Gastroesophageal sphincter (tissue), 3 donors: ENCODE measurements around the gene ARSJ.

Experiments used
- CTCF ChIP-seq, 4 experiments: fragments of 200-600 bp in 2 of 4; fragments of 450-650 bp in 2 of 4; sonication (generic) in 1 of 4; IDR thresholded peaks; one replicate each; pipeline ENCODE4 v1.5.1; 2017 to 2019; ENCODE audit warnings: antibody characterized with exemption in 4 of 4, mild to moderate bottlenecking in 2 of 4, moderate library complexity in 2 of 4
- POLR2A ChIP-seq, 2 donors: fragments of 450-650 bp; IDR thresholded peaks; one replicate each; pipeline ENCODE4 v1.6.1; 2017; ENCODE audit warnings: antibody characterized with exemption in 2 of 2, mild to moderate bottlenecking in 2 of 2, moderate library complexity in 1 of 2

GRCh38 chr4:113935190-113935589 lies 44.3 kb downstream of the ARSJ start:
- TF ChIP-seq CTCF (IDR thresholded peaks at IDR 0.05): no peak
- no peak for TF ChIP-seq POLR2A (IDR thresholded peaks at IDR 0.05)
